NOMO-1 treated with DMSO at 0.1 percent for 48 hours (cell line): Measurements from ENCODE around the gene EFCAB9.

ENCODE experiments used
- DNase-seq: peaks from one replicate; lab custom pipeline; 2025; ENCODE audit not compliant: unreplicated experiment; lab: John Stamatoyannopoulos, UW

The EFCAB9 gene

GRCh38 chr5:172235827-172236736 is 42.1 kb downstream of the EFCAB9 start:
- DNase-seq: no peak

DNA sequence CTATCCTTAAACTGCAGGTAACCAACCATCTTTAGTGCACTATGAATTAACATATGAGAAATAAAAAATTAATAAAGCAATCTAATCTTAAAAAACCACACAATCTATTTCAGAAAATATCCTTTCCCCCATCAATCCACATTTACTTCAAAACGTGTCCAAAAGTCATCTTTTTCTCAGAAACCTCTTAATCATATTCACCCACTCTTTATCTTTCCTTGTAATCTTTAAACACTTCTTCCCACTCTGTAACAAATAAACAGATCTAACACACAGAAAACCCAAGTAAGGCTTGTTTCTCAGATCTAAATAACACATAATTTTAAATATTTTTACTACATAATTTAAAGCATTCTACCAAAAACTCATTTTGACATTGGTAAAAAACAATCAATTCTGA is 44.4 kb downstream of the EFCAB9 start:
- DNase-seq: no peak

- no peak for DNase-seq
Observed at GRCh38 chr5:172243302-172243701, 49.3 kb downstream of the EFCAB9 start.

DNA sequence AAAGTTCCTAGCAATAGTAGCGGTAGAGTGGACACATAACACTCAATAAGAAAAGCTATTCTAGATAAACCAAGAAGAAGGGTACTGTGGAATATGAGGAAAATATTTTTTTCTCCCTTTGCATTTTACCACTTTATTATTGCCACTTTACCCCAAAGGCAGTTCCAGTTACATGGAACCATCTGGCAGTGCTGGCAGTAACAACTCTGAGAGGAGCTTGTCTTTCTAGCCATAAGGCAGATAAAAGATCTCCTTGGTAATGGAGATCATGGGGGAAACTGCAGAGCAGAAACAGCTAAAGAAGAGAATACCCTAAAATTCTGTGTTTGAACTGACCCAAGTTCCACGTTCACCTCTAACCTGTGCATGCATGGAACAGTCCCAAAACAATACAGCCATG is 51.1 kb downstream of the EFCAB9 start:
- DNase-seq: no peak

DNA sequence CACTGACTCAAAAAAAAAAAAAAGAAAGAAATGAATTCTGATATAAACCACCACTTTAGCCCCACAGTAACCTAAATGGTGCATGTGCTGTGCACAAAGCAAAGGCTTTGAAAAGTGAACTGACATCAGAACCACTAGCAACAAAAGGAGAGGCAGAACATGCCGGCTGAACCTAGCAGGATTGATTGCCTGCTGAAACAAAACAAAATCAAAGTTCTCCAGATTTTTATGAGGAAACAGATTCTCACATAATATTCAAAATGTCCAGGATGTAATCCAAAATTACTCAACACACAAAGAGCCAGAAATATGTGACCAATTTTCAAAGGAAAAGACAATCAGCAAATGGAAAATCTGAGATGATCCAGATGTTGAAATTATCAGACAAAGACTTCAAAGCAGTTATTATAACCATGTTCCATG is 51.7 kb downstream of the EFCAB9 start:
- DNase-seq: no peak

DNA sequence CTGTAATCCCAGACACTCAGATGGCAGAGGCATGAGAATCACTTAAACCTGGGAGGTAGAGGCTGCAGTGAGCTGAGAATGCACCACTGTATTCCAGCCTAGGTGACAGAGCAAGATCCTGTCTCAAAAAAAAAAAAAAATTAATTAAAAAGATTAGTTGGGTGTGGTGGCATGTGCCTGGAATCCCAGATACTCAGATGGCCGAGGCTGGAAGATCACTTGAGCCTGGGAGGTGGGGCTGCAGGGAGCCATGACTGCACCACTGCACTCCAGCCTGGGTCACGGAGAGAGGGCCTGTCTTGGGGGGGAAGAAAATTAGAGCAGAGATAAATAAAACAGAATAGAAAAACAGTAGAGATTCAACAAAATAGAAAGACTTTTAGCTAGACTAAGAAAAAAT is 54.7 kb downstream of the EFCAB9 start:
- DNase-seq: no peak

DNA sequence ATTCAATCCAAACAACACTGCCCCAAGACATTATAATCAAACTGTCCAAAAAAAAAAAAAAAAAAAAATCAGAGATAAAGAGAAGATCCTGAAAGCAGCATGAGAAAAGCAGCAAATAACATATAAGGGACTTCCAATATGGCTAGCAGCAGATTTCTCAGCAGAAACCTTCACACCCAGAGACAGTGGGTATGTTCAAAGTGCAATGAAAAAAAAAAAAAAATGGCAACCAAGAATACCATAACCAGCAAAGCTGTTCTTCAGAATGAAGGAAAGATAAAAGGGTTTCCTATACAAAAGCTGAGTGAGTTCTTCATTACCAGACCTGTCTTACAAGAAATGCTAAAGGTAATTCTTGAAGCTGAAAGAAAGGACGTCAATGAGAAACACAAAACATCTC is 57.4 kb downstream of the EFCAB9 start:
- no peak for DNase-seq

- no peak for DNase-seq
Observed at GRCh38 chr5:172252501-172252900, 58.5 kb downstream of the EFCAB9 start.
